Measurements from ENCODE around the gene DEPDC5.

The DEPDC5 gene

GRCh38 chr22:31881865-31882264 lies 128.0 kb downstream of the DEPDC5 start:
- H3K9ac ChIP-seq: no peak overlapping the region
- H3K27ac ChIP-seq: no peak overlapping the region
- no peak overlapping the region for H3K4me3 ChIP-seq (ENCODE audit: low read depth, low read length)
- TF ChIP-seq, protein P1, sequence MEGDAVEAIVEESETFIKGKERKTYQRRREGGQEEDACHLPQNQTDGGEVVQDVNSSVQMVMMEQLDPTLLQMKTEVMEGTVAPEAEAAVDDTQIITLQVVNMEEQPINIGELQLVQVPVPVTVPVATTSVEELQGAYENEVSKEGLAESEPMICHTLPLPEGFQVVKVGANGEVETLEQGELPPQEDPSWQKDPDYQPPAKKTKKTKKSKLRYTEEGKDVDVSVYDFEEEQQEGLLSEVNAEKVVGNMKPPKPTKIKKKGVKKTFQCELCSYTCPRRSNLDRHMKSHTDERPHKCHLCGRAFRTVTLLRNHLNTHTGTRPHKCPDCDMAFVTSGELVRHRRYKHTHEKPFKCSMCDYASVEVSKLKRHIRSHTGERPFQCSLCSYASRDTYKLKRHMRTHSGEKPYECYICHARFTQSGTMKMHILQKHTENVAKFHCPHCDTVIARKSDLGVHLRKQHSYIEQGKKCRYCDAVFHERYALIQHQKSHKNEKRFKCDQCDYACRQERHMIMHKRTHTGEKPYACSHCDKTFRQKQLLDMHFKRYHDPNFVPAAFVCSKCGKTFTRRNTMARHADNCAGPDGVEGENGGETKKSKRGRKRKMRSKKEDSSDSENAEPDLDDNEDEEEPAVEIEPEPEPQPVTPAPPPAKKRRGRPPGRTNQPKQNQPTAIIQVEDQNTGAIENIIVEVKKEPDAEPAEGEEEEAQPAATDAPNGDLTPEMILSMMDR (IDR thresholded peaks at IDR 0.05): no peak
- H2AFZ ChIP-seq: no peak overlapping the region
- H3K79me2 ChIP-seq: no peaks in the 10 kb centered on the region
- H3K27me3 ChIP-seq (ENCODE audit: control insufficient read depth, insufficient read depth, low read length): no peaks in the 10 kb centered on the region
- H3K4me2 ChIP-seq (ENCODE audit: low read length): no peak overlapping the region
- no peaks in the 10 kb centered on the region for H3K4me1 ChIP-seq
- no peaks in the 10 kb centered on the region for H3K9me3 ChIP-seq (ENCODE audit: control insufficient read depth, low read length)
- H3K36me3 ChIP-seq (ENCODE audit: control insufficient read depth, insufficient read depth, low read length): no peaks in the 10 kb centered on the region

- H3K9ac ChIP-seq: no peak overlapping the region
- no peaks in the 10 kb centered on the region for H3K79me2 ChIP-seq
- H3K4me1 ChIP-seq: no peaks in the 10 kb centered on the region
- H2AFZ ChIP-seq: no peak overlapping the region
- H3K36me3 ChIP-seq (ENCODE audit: control insufficient read depth, insufficient read depth, low read length): no peaks in the 10 kb centered on the region
- no peak overlapping the region for H3K4me3 ChIP-seq (ENCODE audit: low read depth, low read length)
- TF ChIP-seq, protein P1 (IDR thresholded peaks at IDR 0.05): no peak
- no peaks in the 10 kb centered on the region for H3K9me3 ChIP-seq (ENCODE audit: control insufficient read depth, low read length)
- no peak overlapping the region for H3K27ac ChIP-seq
- H3K27me3 ChIP-seq (ENCODE audit: control insufficient read depth, insufficient read depth, low read length): no peaks in the 10 kb centered on the region
- no peak overlapping the region for H3K4me2 ChIP-seq (ENCODE audit: low read length)
These were observed 129.2 kb downstream of the DEPDC5 start for GRCh38 chr22:31882971-31883370.

DNA sequence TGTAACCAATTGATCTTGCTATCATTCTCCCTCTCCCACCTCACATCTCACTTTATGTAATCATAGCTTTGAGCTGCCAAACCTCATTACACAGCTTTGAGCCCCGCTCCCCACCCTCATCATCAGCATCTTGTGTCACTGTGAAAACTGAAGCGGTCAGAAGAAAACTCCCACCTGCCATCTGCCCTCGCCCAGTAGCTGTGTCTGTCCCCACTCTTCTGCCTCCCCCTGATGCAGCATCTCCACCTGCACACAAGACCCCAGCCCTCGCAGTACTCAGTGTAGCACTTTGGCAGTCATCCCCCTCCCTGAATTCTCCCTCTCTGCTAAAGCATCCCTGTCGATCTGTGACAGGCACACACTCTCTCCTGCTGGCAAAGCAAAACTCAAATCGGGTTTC lies 130.2 kb downstream of the DEPDC5 start:
- TF ChIP-seq, protein P1 (IDR thresholded peaks at IDR 0.05): no peak
- no peaks in the 10 kb centered on the region for H3K4me1 ChIP-seq
- no peak overlapping the region for H3K4me2 ChIP-seq (ENCODE audit: low read length)
- no peaks in the 10 kb centered on the region for H3K79me2 ChIP-seq
- H3K9me3 ChIP-seq (ENCODE audit: control insufficient read depth, low read length): no peaks in the 10 kb centered on the region
- no peak overlapping the region for H3K4me3 ChIP-seq (ENCODE audit: low read depth, low read length)
- H2AFZ ChIP-seq: no peak overlapping the region
- no peaks in the 10 kb centered on the region for H3K36me3 ChIP-seq (ENCODE audit: control insufficient read depth, insufficient read depth, low read length)
- no peaks in the 10 kb centered on the region for H3K27me3 ChIP-seq (ENCODE audit: control insufficient read depth, insufficient read depth, low read length)
- no peak overlapping the region for H3K27ac ChIP-seq
- no peak overlapping the region for H3K9ac ChIP-seq

DNA sequence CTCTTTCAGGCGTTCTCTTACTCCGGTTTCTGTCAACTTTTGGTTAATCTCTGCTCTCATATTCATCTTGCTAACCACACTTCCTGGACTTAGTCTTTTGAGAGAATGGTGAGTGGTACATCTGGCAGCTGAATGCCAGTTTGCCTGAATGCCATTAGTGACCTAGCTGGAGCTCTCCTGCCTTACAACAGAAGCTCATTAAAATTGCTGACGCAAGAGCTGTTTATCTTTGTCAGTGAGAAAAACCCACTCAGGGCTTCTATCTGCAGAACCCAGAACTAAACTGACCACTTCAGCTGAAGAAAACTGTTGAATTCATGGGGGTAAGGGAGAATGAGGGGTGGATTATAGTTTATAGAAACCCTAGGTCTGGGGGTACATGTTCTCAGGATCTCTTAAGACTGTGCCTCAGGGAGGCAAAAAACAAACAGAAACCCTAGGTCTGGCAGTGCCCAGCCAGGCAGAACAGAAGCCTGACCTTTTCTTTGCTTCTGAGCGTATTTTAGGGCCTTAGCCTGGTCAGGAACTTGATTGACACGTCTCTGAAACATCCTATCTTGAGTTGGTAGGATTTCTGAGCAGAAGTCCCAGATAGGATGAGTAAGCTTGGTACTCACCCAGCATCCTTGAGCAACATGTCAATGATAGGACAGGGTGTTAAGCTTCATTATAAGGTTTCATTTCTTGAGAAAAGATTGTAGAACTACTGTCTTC lies 137.7 kb downstream of the DEPDC5 start:
- no peak overlapping the region for H3K9ac ChIP-seq
- no peaks in the 10 kb centered on the region for H3K27me3 ChIP-seq (ENCODE audit: control insufficient read depth, insufficient read depth, low read length)
- no peaks in the 10 kb centered on the region for H3K4me1 ChIP-seq
- H3K27ac ChIP-seq: no peak overlapping the region
- no peak overlapping the region for H3K4me2 ChIP-seq (ENCODE audit: low read length)
- H3K79me2 ChIP-seq: no peaks in the 10 kb centered on the region
- H2AFZ ChIP-seq: no peak overlapping the region
- H3K9me3 ChIP-seq (ENCODE audit: control insufficient read depth, low read length): no peaks in the 10 kb centered on the region
- H3K4me3 ChIP-seq (ENCODE audit: low read depth, low read length): no peak overlapping the region
- H3K36me3 ChIP-seq (ENCODE audit: control insufficient read depth, insufficient read depth, low read length): no peaks in the 10 kb centered on the region
- TF ChIP-seq, protein P1 (IDR thresholded peaks at IDR 0.05): no peak

DNA sequence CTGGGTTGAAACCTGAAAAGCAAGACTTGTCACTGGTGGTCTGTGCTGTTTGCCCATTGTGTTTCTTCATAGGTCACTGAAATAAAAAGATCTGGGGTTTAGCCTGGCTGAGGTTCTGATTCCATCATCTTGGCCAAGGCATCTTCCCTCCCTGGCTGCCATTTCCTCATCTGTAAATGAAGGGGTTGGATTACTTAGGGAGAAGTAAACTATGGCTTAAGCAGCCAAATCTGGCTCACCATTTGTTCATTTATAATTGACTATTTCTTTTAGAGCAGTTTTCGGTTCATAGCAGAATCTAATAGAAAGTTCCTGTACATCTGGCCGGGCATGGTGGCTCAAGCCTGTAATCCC lies 138.2 kb downstream of the DEPDC5 start:
- H3K9ac ChIP-seq: no peak overlapping the region
- H3K27ac ChIP-seq: no peak overlapping the region
- H3K79me2 ChIP-seq: no peaks in the 10 kb centered on the region
- no peaks in the 10 kb centered on the region for H3K36me3 ChIP-seq (ENCODE audit: control insufficient read depth, insufficient read depth, low read length)
- TF ChIP-seq, protein P1 (IDR thresholded peaks at IDR 0.05): no peak
- no peak overlapping the region for H3K4me2 ChIP-seq (ENCODE audit: low read length)
- H3K9me3 ChIP-seq (ENCODE audit: control insufficient read depth, low read length): no peaks in the 10 kb centered on the region
- no peak overlapping the region for H2AFZ ChIP-seq
- H3K4me3 ChIP-seq (ENCODE audit: low read depth, low read length): no peak overlapping the region
- H3K4me1 ChIP-seq: no peaks in the 10 kb centered on the region
- no peaks in the 10 kb centered on the region for H3K27me3 ChIP-seq (ENCODE audit: control insufficient read depth, insufficient read depth, low read length)

All from parathyroid adenoma (tissue), 2 donors.